Esophagus muscularis mucosa (tissue), 4 donors: ENCODE measurements around the gene FHL1.
"Not testable (repeated sequence)": the region's sequence is repeated elsewhere in the genome, so short reads cannot be mapped to it uniquely, and the experiment has no call there.

ENCODE experiments used
- EP300 ChIP-seq: sonication (generic); formaldehyde crosslinking; IDR thresholded peaks from one replicate; pipeline ENCODE4 v1.6.1; 2017; ENCODE audit warnings: antibody characterized with exemption
- POLR2A ChIP-seq: fragments of 450-650 bp; IDR thresholded peaks from one replicate; pipeline ENCODE4 v1.6.1; 2017; ENCODE audit warnings: antibody characterized with exemption, moderate library complexity, mild to moderate bottlenecking, low read depth
- POLR2AphosphoS5 ChIP-seq, 2 donors: sonication (generic); formaldehyde crosslinking; IDR thresholded peaks; one replicate each; pipeline ENCODE4 v1.6.1; 2017; ENCODE audit warnings: antibody characterized with exemption in 2 of 2
- TF ChIP-seq, protein P1 (sequence below), 3 experiments: fragments of 200-600 bp in 2 of 3; fragments of 450-650 bp in 1 of 3; sonication (generic) in 2 of 3; IDR thresholded peaks; one replicate each; pipeline ENCODE4 v1.5.1; 2017 to 2019; ENCODE audit warnings: antibody characterized with exemption in 3 of 3, mild to moderate bottlenecking in 2 of 3, moderate library complexity in 1 of 3

DNA sequence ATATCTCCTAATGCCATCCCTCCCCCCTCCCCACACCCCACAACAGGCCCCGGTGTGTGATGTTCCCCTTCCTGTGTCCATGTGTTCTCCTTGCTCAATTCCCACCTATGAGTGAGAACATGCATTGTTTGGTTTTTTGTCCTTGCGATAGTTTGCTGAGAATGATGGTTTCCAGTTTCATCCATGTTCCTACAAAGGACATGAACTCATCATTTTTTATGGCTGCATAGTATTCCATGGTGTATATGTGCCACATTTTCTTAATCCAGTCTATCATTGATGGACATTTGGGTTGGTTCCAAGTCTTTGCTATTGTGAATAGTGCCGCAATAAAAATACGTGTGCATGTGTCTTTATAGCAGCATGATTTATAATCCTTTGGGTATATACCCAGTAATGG, 90.5 kb downstream of the FHL1 start:
- TF ChIP-seq, protein P1, sequence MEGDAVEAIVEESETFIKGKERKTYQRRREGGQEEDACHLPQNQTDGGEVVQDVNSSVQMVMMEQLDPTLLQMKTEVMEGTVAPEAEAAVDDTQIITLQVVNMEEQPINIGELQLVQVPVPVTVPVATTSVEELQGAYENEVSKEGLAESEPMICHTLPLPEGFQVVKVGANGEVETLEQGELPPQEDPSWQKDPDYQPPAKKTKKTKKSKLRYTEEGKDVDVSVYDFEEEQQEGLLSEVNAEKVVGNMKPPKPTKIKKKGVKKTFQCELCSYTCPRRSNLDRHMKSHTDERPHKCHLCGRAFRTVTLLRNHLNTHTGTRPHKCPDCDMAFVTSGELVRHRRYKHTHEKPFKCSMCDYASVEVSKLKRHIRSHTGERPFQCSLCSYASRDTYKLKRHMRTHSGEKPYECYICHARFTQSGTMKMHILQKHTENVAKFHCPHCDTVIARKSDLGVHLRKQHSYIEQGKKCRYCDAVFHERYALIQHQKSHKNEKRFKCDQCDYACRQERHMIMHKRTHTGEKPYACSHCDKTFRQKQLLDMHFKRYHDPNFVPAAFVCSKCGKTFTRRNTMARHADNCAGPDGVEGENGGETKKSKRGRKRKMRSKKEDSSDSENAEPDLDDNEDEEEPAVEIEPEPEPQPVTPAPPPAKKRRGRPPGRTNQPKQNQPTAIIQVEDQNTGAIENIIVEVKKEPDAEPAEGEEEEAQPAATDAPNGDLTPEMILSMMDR (IDR thresholded peaks at IDR 0.05) = not testable (repeated sequence)
- TF ChIP-seq POLR2AphosphoS5 (IDR thresholded peaks at IDR 0.05); POLR2A; EP300: not testable (repeated sequence)
